Stimulated activated CD8-positive, alpha-beta memory T cell treated with anti-CD3 and anti-CD28 coated beads, Interleukin-12 subunit alpha, Interleukin-12 subunit beta, amount 100 ng/mL, for 24 hours (primary cell): Measurements from ENCODE around the gene RASA3.
"Not testable (repeated sequence)": the region's sequence is repeated elsewhere in the genome, so short reads cannot be mapped to it uniquely, and the experiment has no call there.

Source experiments
- DNase-seq: peaks from one replicate; pipeline ENCODE4 v3.0.0-alpha.2; 2020; ENCODE audit errors: extremely low read depth

The RASA3 gene

DNA sequence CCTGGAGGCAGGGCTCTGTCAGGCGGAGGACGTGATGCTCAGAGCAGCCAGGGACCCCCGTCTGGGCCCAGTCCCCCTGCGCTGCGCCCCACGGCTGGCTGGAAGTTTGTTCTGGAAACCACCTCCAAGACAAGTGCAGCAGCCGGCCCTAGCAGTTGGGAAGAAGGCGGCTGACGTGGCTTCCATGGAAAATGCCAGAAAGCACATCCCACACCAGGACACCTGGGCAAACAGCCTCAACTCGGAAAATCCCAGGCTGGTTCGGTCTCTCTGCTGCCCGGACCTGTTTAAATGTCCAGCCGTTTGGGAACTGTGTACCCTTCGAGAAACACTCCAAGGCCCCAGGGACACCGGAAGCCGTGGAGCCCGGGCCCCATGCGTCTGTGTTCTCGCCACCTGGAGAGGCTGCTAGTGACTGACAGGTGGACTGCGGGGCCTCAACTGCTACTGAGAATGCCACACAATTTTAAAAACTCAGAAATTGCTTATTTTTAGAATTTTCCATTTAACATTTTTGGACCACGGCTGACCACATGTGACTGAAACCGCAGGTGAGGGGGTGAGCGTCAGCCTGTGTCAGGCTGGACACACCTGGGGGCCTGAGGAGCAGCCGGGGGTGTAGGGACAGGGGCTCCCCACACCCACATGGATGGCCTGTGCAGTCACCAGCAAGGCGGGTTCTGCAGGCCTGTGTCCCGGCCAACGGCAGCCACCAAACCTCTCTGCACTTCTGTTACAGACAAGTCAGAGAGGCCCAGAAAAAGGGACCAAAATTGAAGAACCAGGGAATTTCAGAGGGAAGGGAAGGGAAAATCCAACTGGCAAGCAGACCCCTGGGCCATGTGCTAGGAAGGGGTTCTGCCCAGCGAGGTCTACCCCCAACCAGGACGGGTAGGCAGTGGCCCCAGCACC is 31.7 kb downstream of the RASA3 start:
- no peak for DNase-seq

DNA sequence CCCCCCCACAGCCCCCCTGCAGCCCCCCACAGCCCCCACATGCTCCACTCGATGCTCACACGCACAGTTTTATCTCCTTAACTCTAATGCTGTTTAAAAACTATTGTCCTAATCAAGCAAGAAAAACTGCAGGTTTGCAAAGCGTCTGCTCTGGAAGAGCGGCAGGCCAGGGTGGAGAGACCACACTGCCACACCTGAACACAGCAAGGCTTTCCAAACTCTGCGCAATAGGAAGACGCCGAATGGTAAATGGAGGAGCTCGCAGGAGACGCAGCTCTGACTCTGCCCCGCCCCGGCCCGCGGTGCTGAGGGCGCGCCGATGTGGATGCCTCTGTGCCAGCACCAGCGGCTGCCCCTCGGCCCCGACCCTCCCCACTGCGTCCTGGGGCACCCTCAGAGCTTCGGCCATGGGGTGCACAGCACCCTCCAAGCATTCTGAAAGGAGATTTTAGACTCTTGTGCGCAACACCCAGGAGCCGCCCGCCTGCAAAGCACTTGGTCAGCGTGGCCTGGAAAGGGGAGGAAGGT is 32.4 kb downstream of the RASA3 start:
- no peak for DNase-seq

DNA sequence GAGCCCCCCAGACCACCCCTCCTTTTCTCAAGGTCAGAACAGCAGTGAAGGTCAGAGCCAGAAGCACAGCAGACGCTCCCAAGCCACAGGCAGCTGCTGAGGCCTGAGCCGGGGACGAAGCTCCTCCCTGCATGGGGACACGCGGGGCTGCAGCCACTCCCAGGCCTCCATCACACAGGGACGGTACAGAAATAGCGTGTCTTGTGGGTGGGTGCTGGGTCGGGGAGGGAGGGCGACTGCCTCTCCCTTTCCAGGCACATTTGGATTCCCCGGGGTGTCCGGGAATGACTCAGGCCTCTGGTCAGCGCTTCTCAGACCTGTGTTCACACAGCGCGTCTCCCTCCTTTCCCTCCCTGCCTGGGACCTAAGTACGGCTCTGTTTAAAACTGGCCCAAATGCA is 33.2 kb downstream of the RASA3 start:
- no peak for DNase-seq

- DNase-seq = not testable (repeated sequence)
Measured at GRCh38 chr13:114098689-114099056, 33.8 kb downstream of the RASA3 start.

DNA sequence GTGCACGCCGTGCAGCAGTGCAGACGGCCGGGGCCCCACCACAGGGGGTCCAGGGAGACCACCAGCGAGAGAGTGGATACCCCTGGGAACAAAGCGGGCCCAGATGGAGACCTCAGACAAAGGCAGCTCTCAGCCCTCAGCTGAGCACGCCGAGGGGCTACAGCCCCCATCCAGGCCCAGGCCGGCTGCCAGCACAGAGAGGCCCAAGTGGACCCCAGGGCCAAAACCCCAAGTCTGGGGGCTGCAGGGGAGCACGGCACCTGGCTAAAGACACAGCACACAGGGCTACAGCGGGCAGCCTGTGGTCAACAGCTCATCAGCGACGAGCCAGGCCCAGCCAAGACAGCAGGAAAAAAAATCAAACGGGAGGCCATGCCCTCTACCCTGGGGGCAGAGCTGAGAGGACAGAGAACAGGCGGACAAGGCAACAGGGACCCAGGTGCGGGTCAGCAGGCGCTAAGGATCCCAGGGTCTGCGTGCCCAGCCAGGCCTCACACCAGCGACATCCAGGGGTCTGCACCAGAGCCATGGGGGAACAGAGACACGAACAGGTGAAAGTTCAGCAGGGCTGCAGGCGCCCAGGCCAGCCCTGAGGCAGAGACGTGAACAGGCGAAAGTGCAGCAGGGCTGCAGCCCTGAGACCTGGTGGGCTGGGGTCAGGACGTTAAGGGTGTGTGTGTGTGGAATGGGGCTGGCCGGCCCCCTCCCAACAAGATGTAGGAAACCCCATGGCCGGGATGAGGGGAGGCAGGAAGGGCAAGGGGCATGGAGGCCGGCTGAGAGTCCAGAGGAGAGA is 34.3 kb downstream of the RASA3 start:
- no peak for DNase-seq

DNA sequence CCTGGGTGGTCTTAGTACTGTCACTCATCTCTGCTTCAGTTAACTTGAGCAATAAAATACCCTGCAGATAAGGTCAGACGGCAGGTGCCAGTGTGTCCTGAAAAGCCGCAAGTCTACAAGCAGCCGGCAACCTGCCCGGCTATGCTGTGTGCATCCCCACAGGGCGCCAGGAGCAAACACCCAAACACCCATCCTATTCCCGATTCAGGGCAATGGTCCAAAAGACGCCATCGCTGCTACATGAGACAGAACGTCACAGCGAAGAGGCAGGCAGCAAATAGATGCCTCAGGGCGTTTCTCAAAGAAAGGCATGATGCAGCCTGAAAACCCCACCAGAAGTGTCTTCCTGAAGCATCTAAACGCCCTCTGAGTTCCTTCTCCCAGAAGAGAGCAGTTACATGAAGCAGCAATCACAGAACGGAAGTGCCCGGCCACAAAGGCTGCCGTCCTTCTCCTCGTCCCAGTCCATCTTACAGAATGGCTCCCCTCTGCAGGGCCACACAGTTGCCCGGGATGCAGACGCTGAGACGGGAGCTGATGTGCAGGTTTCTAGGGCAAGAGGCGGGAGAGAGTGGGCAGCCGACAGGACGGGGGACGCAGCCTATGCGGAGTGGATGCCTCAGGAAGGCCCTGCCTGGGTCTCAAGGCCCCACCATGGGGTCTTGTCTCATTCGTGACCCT is 35.1 kb downstream of the RASA3 start:
- no peak for DNase-seq

DNA sequence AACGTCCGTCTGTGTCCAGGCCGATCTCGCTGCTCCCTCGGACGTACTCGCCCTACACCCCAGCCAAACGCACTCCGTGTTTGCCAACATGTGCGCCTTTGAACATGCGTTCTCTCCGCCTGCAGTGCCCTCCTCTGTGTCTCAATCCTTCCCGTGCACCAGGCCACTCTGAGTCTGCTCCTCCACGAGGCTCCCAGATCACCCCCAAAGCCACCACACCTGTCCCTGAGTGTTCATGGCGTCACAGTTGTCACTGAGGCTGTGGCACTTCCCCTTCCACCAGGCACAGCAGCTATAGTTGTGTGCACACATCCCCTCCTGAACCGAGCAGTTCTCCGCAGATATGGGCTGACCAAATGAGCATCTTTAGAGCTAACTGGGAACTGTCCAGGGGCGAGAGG is 35.6 kb downstream of the RASA3 start:
- no peak for DNase-seq

- DNase-seq = no peak
Measured at GRCh38 chr13:114096031-114096485, 36.4 kb downstream of the RASA3 start.

- DNase-seq = no peak
Measured at GRCh38 chr13:114095486-114095885, 36.9 kb downstream of the RASA3 start.

GRCh38 chr13:114093118-114093517 is 39.3 kb downstream of the RASA3 start:
- no peak for DNase-seq

- DNase-seq = no peak
Measured at GRCh38 chr13:114092468-114092867, 40.0 kb downstream of the RASA3 start.

DNA sequence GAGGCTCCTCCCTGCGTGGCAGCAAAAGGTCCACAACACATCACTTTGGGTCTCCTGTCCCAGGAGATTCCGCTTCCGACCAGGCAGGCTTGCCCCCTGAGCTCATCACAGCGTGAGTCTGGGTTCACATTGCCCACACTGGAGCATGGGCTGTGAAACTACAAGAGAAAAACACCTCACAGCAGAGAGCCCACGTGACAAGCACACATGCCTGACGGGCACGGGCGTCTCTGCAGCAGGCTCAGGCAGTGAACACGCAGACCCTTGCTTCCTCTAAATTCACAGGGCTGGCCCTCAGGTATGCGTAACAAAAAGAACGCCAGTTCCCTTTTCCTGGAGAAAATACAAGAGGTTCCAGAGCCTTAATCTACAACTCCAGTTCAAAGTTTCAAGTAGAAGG is 41.9 kb downstream of the RASA3 start:
- no peak for DNase-seq

GRCh38 chr13:114089751-114090400 is 42.5 kb downstream of the RASA3 start:
- no peak for DNase-seq

DNA sequence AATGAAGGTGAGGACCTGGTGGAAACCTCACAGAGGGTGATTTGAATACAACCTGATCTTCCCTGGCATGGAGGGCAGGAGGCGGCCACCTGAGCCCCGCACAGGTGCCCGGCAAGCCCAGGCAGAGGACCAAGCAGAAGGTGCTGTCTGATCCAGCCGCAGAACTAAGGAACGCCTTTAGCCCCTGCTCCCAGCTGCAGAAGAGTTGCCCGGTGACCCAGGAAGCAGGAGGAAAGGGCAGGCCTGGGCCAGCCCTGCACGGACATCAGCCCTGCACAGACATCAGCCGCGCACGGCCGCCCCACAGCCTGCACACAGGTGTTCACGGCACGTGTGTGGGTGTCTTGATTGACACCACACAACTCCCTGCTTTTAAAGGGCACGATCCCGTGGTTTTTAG is 43.1 kb downstream of the RASA3 start:
- DNase-seq = no peak

DNA sequence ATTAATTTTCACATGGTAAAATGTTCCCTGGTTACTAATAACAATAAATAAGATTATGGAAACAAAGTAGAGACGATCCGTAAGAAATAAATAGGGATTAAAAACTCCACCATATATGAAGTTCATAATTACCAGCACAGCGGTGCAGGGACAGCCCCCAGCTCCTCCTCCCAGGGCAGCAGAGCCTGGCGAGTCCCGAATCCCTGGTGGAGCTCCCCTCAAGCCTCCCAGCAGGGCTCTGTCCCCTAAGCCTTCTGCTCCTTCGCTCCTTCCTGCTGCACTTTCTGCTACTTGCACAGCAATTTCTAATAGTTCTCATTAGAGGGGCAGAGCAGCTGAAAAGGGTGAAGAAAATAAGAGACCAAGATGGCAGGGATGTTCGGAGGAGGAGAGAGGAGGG is 43.6 kb downstream of the RASA3 start:
- no peak for DNase-seq

DNA sequence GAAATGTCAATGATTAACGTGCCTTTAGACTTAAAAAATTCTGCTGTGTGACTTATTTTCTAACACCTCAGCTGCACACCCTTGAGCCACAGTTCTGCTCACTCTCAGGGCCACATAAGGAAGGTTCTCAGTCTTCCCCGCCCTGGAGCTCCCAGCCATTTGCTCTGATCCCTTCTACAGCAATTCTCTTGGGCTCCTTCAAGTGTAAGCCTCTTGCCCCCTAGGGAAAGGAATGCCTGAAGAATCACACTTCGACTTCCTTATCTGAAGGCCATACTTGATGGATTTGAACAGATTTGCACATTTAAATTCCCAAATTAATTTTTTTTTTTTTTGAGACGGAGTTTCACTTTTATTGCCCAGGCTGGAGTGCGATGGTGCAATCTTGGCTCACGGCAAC is 44.2 kb downstream of the RASA3 start:
- no peak for DNase-seq

DNA sequence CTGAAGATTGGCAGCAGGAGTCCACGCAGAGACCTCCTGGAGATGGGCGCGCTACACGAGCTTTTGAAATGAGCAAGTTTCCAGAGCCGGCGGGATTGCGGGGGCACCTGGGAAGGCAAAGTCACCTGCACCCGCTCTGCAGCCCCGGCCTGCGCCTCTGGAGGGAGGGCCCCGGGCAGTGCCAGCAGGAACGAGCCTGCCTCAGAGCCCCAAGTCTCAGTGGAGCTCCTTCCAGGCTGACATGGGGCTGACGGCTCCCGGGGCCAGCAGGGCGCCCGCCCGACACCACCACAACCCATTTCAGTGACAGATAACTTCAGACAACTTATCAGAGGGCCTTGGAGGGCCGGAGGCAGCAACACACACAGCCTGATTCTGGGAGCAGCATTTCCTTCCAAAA is 45.0 kb downstream of the RASA3 start:
- no peak for DNase-seq

DNA sequence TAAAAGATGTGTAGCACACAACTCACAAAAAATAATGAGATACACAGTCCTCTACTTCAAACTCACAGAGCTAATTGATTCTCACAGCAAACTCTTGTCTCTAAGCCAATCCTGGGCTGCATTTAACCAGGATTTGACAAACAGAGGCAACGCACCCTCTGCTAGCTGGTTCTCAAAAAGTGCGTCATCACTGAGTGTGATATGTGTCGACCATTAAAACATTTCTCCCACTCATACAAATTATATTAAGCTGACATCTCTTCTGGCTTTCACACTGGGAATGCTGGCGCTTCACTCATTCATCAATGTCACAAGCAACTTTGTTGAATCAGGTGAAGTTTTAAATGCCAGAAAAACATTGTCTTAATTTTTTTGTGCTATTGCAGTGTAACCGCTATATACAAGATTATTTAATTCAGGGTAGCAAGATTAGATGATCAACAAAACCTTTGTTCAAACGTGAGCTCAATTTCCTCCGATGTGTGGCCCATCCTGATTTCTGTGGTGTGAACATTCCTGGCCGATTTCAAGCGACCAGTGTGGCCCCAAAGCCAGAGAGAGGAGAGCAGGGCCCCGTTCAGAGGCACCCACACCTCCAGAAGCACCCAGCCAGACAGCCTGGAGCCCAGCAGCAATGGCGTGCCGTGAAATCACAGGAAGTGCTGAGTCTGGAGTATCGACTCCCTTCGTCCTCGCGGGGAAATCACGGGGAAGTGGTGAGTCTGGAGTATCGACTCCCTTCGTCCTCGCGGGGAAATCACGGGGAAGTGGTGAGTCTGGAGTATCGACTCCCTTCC is 49.4 kb downstream of the RASA3 start:
- no peak for DNase-seq

- DNase-seq = no peak
Measured at GRCh38 chr13:114081761-114082681, 50.4 kb downstream of the RASA3 start.
